Testis (tissue), 2 donors: ENCODE results near the gene CASK.

Source experiments
- POLR2A ChIP-seq: fragments of 450-650 bp; IDR thresholded peaks from one replicate; pipeline ENCODE4 v1.6.1; 2017; ENCODE audit warnings: antibody characterized with exemption, mild to moderate bottlenecking, moderate library complexity
- TF ChIP-seq, protein P1 (sequence below), 3 experiments: fragments of 450-650 bp in 2 of 3; fragments of 200-600 bp in 1 of 3; sonication (generic) in 1 of 3; IDR thresholded peaks; one replicate each; pipeline ENCODE4 v1.5.1; 2016 to 2019; ENCODE audit warnings: antibody characterized with exemption in 3 of 3, mild to moderate bottlenecking in 2 of 3, moderate library complexity in 1 of 3

- TF ChIP-seq, protein P1, sequence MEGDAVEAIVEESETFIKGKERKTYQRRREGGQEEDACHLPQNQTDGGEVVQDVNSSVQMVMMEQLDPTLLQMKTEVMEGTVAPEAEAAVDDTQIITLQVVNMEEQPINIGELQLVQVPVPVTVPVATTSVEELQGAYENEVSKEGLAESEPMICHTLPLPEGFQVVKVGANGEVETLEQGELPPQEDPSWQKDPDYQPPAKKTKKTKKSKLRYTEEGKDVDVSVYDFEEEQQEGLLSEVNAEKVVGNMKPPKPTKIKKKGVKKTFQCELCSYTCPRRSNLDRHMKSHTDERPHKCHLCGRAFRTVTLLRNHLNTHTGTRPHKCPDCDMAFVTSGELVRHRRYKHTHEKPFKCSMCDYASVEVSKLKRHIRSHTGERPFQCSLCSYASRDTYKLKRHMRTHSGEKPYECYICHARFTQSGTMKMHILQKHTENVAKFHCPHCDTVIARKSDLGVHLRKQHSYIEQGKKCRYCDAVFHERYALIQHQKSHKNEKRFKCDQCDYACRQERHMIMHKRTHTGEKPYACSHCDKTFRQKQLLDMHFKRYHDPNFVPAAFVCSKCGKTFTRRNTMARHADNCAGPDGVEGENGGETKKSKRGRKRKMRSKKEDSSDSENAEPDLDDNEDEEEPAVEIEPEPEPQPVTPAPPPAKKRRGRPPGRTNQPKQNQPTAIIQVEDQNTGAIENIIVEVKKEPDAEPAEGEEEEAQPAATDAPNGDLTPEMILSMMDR (IDR thresholded peaks at IDR 0.05): no peak
- no peak for TF ChIP-seq POLR2A
These were observed 307.1 kb downstream of the CASK start for GRCh38 chrX:41616255-41616654.
